SK-N-SH (cell line): ENCODE data around the gene ELL3. TPM values are rescaled to one million over a fixed set of nuclear protein-coding genes. Genes with fewer than 3 reads are reported as not detected.
"Not testable (repeated sequence)": the region's sequence is repeated elsewhere in the genome, so short reads cannot be mapped to it uniquely, and the experiment has no call there.

ENCODE experiments used
- CTCF ChIA-PET: fragments of 300-600, 350-600 bp; formaldehyde crosslinking; extraction: SDS; loops from one replicate; lab custom pipeline; 2021; lab: Yijun Ruan, JAX
- POLR2A ChIA-PET: fragments of 350-600 bp; sonication (Branson Sonifier 250); formaldehyde crosslinking; extraction: SDS; loops from one replicate; lab custom pipeline; 2020; ENCODE audit warnings: antibody characterized with exemption, inconsistent platforms; lab: Yijun Ruan, JAX
- DNase-seq: peaks from one replicate; pipeline ENCODE4 v3.0.0; 2012
- H2AFZ ChIP-seq: fragments of 200-600 bp; sonication (generic); 2 replicates; pipeline ENCODE4 v1.8.1; 2016; ENCODE audit warnings: antibody characterized with exemption, mild to moderate bottlenecking, low read depth
- H3F3A ChIP-seq: fragments of 200-600 bp; sonication (generic); replicated peaks from 2 replicates; pipeline ENCODE3; 2016; ENCODE audit warnings: antibody characterized with exemption, mild to moderate bottlenecking; ENCODE audit not compliant: insufficient read depth
- H3K27ac ChIP-seq, 2 experiments: fragments of 200-500 bp in 1 of 2; fragments of 200-600 bp in 1 of 2; sonication (Bioruptor generic) in 1 of 2; sonication (generic), shearing (Covaris generic) in 1 of 2; 2 replicates each; pipeline versions ENCODE4 v1.5.1 to v1.6.1; 2014 to 2016; ENCODE audit warnings: low read depth in 2 of 2, inconsistent platforms in 1 of 2, low read length in 1 of 2, mild to moderate bottlenecking in 1 of 2, mixed read lengths in 1 of 2
- H3K27me3 ChIP-seq: fragments of 200-600 bp; sonication (generic), shearing (Covaris generic); 2 replicates; pipeline ENCODE4 v1.6.1; 2016; ENCODE audit warnings: mixed run types; ENCODE audit not compliant: insufficient read depth
- H3K36me3 ChIP-seq, 2 experiments: fragments of 200-500 bp in 1 of 2; fragments of 200-600 bp in 1 of 2; sonication (Bioruptor generic) in 1 of 2; sonication (generic) in 1 of 2; replicated peaks in 1 of 2; 2 replicates each; pipeline versions ENCODE3 to v1.5.1; 2014 to 2016; ENCODE audit warnings: low read length in 1 of 2, mild to moderate bottlenecking in 1 of 2; ENCODE audit not compliant: insufficient read depth in 2 of 2, control insufficient read depth in 1 of 2
- H3K4me1 ChIP-seq, 2 experiments: fragments of 200-500 bp in 1 of 2; fragments of 200-600 bp in 1 of 2; sonication (Bioruptor generic) in 1 of 2; sonication (generic), shearing (Covaris generic) in 1 of 2; 2 replicates each; pipeline versions ENCODE4 v1.5.1 to v1.6.1; 2014 to 2016; ENCODE audit warnings: low read depth in 1 of 2, low read length in 1 of 2, mixed run types in 1 of 2; ENCODE audit not compliant: insufficient read depth in 2 of 2, control insufficient read depth in 1 of 2
- H3K4me2 ChIP-seq: fragments of 200-600 bp; sonication (generic), shearing (Covaris generic); 2 replicates; pipeline ENCODE4 v1.6.1; 2017; ENCODE audit warnings: mixed run types
- H3K4me3 ChIP-seq, 2 experiments: fragments of 200-500 bp in 1 of 2; fragments of 200-600 bp in 1 of 2; sonication (Bioruptor generic) in 1 of 2; sonication (generic), shearing (Covaris generic) in 1 of 2; 2 replicates each; pipeline versions ENCODE4 v1.5.1 to v1.8.1; 2014 to 2016; ENCODE audit warnings: low read depth in 2 of 2, inconsistent platforms in 1 of 2, low read length in 1 of 2, mild to moderate bottlenecking in 1 of 2, mixed read lengths in 1 of 2, moderate library complexity in 1 of 2
- H3K79me2 ChIP-seq: fragments of 200-600 bp; sonication (generic); 2 replicates; pipeline ENCODE4 v1.8.1; 2017; ENCODE audit warnings: mild to moderate bottlenecking; ENCODE audit not compliant: insufficient read depth
- H3K9ac ChIP-seq: fragments of 200-600 bp; sonication (generic); 2 replicates; pipeline ENCODE4 v1.6.1; 2017; ENCODE audit warnings: mixed run types
- H3K9me2 ChIP-seq: fragments of 200-600 bp; sonication (generic); 2 replicates; pipeline ENCODE4 v1.6.1; 2017; ENCODE audit warnings: mixed run types
- H3K9me3 ChIP-seq: fragments of 200-600 bp; sonication (generic); 2 replicates; pipeline ENCODE4 v1.6.1; 2017; ENCODE audit warnings: mixed run types, mild to moderate bottlenecking, moderate library complexity
- H4K20me1 ChIP-seq: fragments of 200-600 bp; sonication (generic); 2 replicates; pipeline ENCODE4 v1.6.1; 2017; ENCODE audit warnings: mild to moderate bottlenecking, mixed run types; ENCODE audit not compliant: insufficient read depth
- POLR2AphosphoS5 ChIP-seq: IDR thresholded peaks from 2 replicates; pipeline ENCODE4 v1.6.1; 2012; ENCODE audit warnings: low read depth, low read length
- SIN3A ChIP-seq: IDR thresholded peaks from 2 replicates; pipeline ENCODE4 v1.6.1; 2012; ENCODE audit warnings: low read depth, mild to moderate bottlenecking, low read length, moderate library complexity, borderline replicate concordance
- USF2 ChIP-seq: fragments of 150-350 bp; IDR thresholded peaks from 2 replicates; pipeline ENCODE4 v1.6.1; 2017; ENCODE audit warnings: antibody characterized with exemption, low read length, low read depth, borderline replicate concordance
- WGBS: methylation state at CpG from one replicate; pipeline ENCODE4 v1.1.6; 2017; ENCODE audit warnings: low lambda C conversion rate; 5-methylcytosine and 5-hydroxymethylcytosine counted together
- polyA plus RNA-seq, 3 experiments: library from polyadenylated mRNA; depleted of rRNA; stranded (reverse); fragments of >200 nt; gene quantifications; 2 replicates each; pipeline ENCODE4 v1.2.3, GENCODE V29; 2012
- TF ChIP-seq, protein P1 (sequence below): IDR thresholded peaks from 2 replicates; pipeline ENCODE4 v1.4.0; 2012; ENCODE audit warnings: low read depth, borderline replicate concordance

ELL3 gene
- polyA plus RNA-seq, 1 of the 3 experiments (the other 2 are of a cell fraction), result 0.67 TPM

DNA sequence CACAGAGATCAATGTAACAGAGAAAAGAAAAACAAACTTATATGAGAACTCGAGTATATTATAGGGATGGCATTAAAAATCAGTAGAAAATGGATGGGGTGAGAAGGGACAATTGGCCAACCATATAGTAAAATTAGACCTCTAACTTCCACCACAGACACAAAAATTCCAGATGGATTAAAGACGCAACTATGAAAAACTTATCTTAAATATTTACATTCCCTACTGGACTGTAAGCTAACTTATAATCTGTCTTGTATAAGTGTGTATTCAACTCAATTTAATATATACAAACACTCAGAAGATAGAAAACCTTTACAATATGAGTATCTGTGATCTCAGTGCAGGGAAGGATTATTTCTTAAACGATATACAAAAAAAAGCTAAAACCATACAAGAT, 44.7 kb upstream of the ELL3 start (continued):
- TF ChIP-seq USF2, result no peak
- TF ChIP-seq POLR2AphosphoS5, result no peak

- H3F3A ChIP-seq, H2AFZ ChIP-seq, H3K4me3 ChIP-seq, H3K9me2 ChIP-seq, POLR2A ChIA-PET, H3K9ac ChIP-seq, H3K27me3 ChIP-seq, DNase-seq, H3K9me3 ChIP-seq, H4K20me1 ChIP-seq, CTCF ChIA-PET, H3K4me1 ChIP-seq, H3K27ac ChIP-seq, H3K4me2 ChIP-seq: not testable (repeated sequence)
- 97% methylated on average over 5 of the region's 5 CpGs for WGBS
- peaks cover 36% of the 10 kb centered on the region for H3K79me2 ChIP-seq
- H3K36me3 ChIP-seq, result peaks cover 39 to 68% of the 10 kb centered on the region in 2 experiments
These were observed 38.3 kb upstream of the ELL3 start for GRCh38 chr15:43815064-43815463.

DNA sequence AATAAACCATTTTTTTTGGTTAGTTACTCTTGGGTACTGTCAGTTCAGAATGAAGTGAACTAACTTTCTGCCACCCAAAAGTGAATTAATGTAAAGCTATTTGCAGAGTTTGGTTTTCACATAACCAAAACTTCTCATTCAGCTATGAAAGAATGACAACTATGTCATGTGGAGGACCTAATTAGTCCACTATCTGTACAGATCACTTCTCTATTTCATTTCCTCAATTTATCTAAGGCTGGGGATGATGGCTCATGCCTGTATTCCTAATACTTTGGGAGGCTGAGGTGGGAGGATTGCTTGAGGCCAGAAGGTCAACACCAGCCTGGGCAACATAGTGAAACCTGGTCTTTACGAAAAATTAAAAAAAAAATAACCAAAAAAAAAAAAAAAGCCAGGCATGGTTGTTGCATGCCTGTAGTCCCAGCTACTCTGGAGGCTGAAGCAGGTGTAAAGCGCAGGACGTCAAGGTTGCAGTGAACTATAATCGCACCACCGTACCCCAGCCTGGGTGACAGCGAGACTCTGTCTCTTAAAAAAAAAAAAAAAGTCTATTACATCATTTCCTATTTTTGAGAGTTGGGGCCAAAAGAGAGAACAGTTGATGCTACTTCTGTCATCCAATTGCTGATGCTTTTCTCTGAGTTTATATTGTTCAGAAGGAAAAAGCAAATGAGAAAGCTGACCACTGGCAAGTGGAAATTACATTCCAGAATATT, 32.4 kb upstream of the ELL3 start:
- no peak for TF ChIP-seq SIN3A
- TF ChIP-seq, protein P1, sequence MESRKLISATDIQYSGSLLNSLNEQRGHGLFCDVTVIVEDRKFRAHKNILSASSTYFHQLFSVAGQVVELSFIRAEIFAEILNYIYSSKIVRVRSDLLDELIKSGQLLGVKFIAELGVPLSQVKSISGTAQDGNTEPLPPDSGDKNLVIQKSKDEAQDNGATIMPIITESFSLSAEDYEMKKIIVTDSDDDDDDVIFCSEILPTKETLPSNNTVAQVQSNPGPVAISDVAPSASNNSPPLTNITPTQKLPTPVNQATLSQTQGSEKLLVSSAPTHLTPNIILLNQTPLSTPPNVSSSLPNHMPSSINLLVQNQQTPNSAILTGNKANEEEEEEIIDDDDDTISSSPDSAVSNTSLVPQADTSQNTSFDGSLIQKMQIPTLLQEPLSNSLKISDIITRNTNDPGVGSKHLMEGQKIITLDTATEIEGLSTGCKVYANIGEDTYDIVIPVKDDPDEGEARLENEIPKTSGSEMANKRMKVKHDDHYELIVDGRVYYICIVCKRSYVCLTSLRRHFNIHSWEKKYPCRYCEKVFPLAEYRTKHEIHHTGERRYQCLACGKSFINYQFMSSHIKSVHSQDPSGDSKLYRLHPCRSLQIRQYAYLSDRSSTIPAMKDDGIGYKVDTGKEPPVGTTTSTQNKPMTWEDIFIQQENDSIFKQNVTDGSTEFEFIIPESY, result no peak
- CTCF ChIA-PET, result interaction anchor here (0.7 to 0.9 kb wide), 2 partner anchors 8 to 39 kb away, joined by 3 to 5 read pairs; no protein-coding TSS in a partner anchor
- Histone ChIP-seq H3K27ac (no peak overlapping the region), H3F3A (peaks cover 20% of the 10 kb centered on the region), H3K9me3 (no peaks in the 10 kb centered on the region), H4K20me1 (no peaks in the 10 kb centered on the region), H3K9ac (no peak overlapping the region), H3K9me2 (no peaks in the 10 kb centered on the region), H3K36me3 (peaks cover 58 to 86% of the 10 kb centered on the region in 2 experiments), H3K4me3 (no peak overlapping the region), H3K4me1 (no peaks in the 10 kb centered on the region), H2AFZ (no peak overlapping the region), H3K27me3 (no peaks in the 10 kb centered on the region), H3K79me2 (no peaks in the 10 kb centered on the region), H3K4me2 (no peak overlapping the region)
- POLR2A ChIA-PET, result interaction anchor here (2.0 kb wide), 1 partner anchor 8 kb away, joined by 5 read pairs; the partner anchor contains the start of genes HYPK and SERINC4
- 90% methylated on average over 6 of the region's 6 CpGs for WGBS
- no peak for DNase-seq
